HFF-Myc (cell line): ENCODE results near the gene TRIM32.

ENCODE experiments used
- DNase-seq: peaks from one replicate; pipeline ENCODE4 v3.0.0-alpha.2; 2011; ENCODE audit warnings: low read depth; ENCODE audit errors: extremely low read depth
- H3K4me3 ChIP-seq: replicated peaks from 2 replicates; pipeline ENCODE4 v1.5.1; 2011; ENCODE audit warnings: low read depth, mild to moderate bottlenecking, control low read depth, low read length
- TF ChIP-seq, protein P1 (sequence below): IDR thresholded peaks from 2 replicates; pipeline ENCODE4 v1.5.1; 2012; ENCODE audit warnings: mild to moderate bottlenecking, low read depth, low read length, control low read depth; ENCODE audit errors: missing control alignments

The TRIM32 gene

DNA sequence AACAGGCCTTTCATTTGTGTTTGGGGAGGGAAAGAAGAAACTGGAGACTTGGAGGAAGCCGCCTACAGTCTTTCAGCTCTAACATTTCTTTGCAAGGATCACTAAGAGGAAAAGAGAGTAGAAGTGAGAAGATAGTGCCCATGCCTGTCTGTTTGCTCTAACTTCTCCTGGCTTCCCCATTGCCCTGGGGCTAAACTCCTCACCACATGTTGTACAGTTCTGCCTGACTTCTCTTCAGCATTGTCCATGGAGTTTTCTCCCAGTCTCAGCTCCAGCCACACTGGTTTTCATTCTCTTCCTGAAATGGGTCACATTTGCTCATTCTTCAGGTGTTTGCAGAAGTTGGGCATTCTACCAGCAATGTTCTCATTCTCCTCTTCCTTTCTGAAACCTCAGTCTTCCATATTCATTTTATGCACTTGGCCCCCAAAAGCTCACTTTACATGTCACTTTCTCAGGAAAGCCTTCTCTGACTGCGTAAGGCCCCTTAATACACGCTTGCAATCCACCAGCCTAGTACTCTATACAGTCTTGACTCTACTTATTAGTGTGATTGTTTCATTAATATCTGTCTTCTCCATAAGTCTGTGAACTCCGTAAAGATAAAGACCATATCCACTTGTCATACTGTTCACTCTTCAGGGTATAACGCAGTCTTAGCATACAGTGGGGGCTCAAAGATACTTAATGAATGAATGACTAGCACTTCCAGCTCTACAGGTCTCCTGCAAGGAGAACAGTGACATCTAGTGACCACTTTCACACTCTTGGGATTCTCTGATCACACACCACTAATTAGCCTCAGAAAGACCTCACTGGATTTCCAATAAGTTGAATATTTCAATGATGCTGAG, 40.2 kb upstream of the TRIM32 start:
- TF ChIP-seq, protein P1, sequence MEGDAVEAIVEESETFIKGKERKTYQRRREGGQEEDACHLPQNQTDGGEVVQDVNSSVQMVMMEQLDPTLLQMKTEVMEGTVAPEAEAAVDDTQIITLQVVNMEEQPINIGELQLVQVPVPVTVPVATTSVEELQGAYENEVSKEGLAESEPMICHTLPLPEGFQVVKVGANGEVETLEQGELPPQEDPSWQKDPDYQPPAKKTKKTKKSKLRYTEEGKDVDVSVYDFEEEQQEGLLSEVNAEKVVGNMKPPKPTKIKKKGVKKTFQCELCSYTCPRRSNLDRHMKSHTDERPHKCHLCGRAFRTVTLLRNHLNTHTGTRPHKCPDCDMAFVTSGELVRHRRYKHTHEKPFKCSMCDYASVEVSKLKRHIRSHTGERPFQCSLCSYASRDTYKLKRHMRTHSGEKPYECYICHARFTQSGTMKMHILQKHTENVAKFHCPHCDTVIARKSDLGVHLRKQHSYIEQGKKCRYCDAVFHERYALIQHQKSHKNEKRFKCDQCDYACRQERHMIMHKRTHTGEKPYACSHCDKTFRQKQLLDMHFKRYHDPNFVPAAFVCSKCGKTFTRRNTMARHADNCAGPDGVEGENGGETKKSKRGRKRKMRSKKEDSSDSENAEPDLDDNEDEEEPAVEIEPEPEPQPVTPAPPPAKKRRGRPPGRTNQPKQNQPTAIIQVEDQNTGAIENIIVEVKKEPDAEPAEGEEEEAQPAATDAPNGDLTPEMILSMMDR = peak; percentile 52
- no peak for DNase-seq
- no peak overlapping the region for H3K4me3 ChIP-seq

DNA sequence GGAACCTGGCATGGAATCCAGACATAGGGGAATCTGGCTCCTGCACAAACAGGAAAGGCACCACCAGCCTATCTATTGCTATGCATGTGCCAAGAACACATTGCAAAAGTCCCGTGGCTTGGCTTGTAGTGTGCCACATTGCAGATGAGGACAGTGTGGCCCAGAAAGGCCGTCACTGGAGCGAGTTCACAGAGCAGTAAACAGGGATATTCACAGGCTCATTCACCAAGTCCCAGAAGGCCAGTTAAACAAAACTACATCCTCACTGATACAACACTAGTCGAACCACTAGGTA, 39.6 kb upstream of the TRIM32 start:
- no peak for DNase-seq
- no peak overlapping the region for H3K4me3 ChIP-seq
- TF ChIP-seq, protein P1 = no peak

DNA sequence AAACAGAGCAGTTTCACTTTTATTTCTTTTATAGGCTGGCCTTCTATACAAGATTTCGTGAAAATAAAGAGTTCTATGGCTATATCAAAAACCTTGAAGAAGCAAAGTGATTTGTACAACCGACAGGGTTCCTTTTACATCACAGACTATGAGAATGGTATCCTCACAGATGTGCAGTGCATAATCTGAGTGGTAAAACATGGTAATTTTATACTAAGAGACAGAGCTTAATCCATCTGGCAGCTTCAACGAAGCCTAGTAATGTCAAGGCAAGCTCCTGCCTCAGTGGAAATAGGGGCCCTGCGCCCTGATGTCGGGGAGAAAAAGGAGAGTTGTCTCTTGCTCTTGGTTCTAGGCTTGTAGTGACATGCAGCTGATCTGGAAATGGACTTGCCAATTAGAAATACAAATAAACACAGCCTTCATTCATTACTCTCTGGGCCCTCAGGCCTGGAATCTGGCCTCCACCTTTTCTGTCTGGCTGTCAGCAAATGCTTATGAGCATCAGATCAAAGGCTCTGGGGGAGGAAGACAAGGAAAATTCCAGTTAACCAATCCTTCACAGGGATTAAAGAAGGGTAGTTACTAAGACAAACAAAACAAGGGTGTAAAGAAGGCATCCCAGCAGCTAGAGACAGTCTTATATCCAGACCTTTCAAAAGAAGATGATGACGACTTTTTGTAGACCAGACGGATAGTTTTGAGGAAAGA, 33.6 kb upstream of the TRIM32 start:
- H3K4me3 ChIP-seq = no peak overlapping the region
- TF ChIP-seq, protein P1 = no peak
- no peak for DNase-seq

GRCh38 chr9:116654059-116654355, 33.1 kb upstream of the TRIM32 start:
- TF ChIP-seq, protein P1 = no peak
- no peak overlapping the region for H3K4me3 ChIP-seq
- DNase-seq = no peak

DNA sequence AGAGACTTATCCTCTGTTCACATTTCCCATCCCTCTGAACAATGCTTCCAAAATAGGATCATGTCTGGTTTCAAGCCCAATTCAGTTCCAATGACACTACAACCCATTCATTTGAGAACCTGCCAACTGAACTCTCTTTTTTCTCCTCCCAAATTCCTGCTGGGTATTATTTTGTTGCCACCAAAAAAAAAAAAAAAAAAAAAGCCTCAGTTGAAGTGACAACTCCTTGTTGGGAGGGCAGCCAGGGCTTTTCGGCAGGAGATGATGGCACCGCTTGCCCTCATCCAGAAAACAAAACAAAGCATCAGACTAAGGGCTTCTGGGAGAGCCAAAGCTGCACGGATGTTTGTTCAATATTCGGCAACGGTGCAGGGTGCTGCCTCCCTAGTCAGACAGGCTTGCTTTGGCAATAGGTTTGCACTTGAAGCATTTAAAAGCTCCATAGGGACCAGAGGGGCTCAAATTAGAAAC, 30.6 kb upstream of the TRIM32 start:
- DNase-seq = no peak
- TF ChIP-seq, protein P1 = no peak
- H3K4me3 ChIP-seq = no peak overlapping the region

DNA sequence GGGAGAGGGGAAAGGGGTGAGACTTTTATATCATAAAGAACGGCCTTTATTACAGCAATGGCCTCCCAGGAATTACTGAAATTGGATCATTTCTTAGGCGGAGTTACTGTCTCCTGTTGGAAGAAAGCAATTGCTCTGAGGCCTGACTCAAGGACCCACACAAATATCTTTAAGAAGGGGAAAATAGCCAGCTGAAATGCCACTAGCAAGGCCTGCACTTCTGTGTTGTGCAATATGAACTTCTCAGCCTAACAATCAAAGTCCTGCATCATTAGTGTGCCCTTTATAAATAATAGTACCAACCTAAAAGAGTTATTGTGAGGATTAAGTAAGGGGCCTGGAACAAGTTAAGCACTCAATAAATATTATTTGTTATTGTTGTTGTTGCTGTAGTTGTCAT, 30.1 kb upstream of the TRIM32 start:
- TF ChIP-seq, protein P1 = no peak
- DNase-seq = no peak
- H3K4me3 ChIP-seq = no peak overlapping the region
